HCT116 (cell line): ENCODE data around the gene ARID2.

Experiments used
- CEBPB ChIP-seq: IDR thresholded peaks from 2 replicates; pipeline ENCODE4 v1.6.1; 2012; ENCODE audit warnings: low read depth
- CTCF ChIP-seq, 3 experiments: fragments of 200-600 bp in 1 of 3; sonication (generic) in 1 of 3; IDR thresholded peaks in 2 of 3; conservative IDR thresholded peaks in 1 of 3; 2 replicates each; pipeline ENCODE4 v1.5.1; 2012 to 2017; ENCODE audit warnings: low read depth in 2 of 3, low read length in 2 of 3, antibody characterized with exemption in 1 of 3, borderline replicate concordance in 1 of 3, control low read depth in 1 of 3, mild to moderate bottlenecking in 1 of 3, mixed read lengths in 1 of 3, mixed run types in 1 of 3, moderate library complexity in 1 of 3; ENCODE audit not compliant: insufficient read depth in 1 of 3
- EZH2 ChIP-seq: fragments of 200-600 bp; sonication (generic); IDR thresholded peaks from 2 replicates; pipeline ENCODE4 v1.6.1; 2017; ENCODE audit warnings: antibody characterized with exemption, mixed run types
- EZH2phosphoT487 ChIP-seq: fragments of 200-600 bp; IDR thresholded peaks from 2 replicates; pipeline ENCODE4 v1.6.1; 2018; ENCODE audit warnings: antibody characterized with exemption, borderline replicate concordance
- JUND ChIP-seq: IDR thresholded peaks from 2 replicates; pipeline ENCODE4 v1.6.1; 2012
- POLR2A ChIP-seq: IDR thresholded peaks from 2 replicates; pipeline ENCODE4 v1.7.0; 2011; ENCODE audit warnings: borderline replicate concordance; ENCODE audit not compliant: insufficient read depth, insufficient read length; ENCODE audit errors: extremely low read depth
- POLR2AphosphoS5 ChIP-seq: IDR thresholded peaks from 2 replicates; pipeline ENCODE4 v1.6.1; 2011; ENCODE audit warnings: mild to moderate bottlenecking, low read depth, low read length, moderate library complexity
- RAD21 ChIP-seq: IDR thresholded peaks from 2 replicates; pipeline ENCODE4 v1.6.1; 2012; ENCODE audit warnings: low read depth, mild to moderate bottlenecking
- SIN3A ChIP-seq: IDR thresholded peaks from 2 replicates; pipeline ENCODE4 v1.6.1; 2012; ENCODE audit warnings: low read depth
- SP1 ChIP-seq: IDR thresholded peaks from 2 replicates; pipeline ENCODE4 v1.6.1; 2012; ENCODE audit warnings: low read depth
- YY1 ChIP-seq: IDR thresholded peaks from 2 replicates; pipeline ENCODE4 v1.6.1; 2011; ENCODE audit warnings: low read length, low read depth, moderate library complexity, mild to moderate bottlenecking; ENCODE audit not compliant: insufficient replicate concordance; ENCODE audit errors: extremely low read depth
- ZBTB33 ChIP-seq: IDR thresholded peaks from 2 replicates; pipeline ENCODE4 v1.6.1; 2011; ENCODE audit warnings: mild to moderate bottlenecking, low read length, moderate library complexity; ENCODE audit not compliant: insufficient replicate concordance; ENCODE audit errors: extremely low read depth

- TF ChIP-seq CTCF (IDR thresholded peaks at IDR 0.05 in 2 of 3, conservative IDR thresholded peaks at IDR 0.05 in 1 of 3; ENCODE audit: borderline replicate concordance in 1 of 3, insufficient read depth in 1 of 3, low read depth in 2 of 3, low read length in 2 of 3) (peak in 2 of 3 experiments; percentile 37 to 45; a peak in 4 of 6 replicates), CEBPB (no peak), POLR2AphosphoS5 (no peak), ZBTB33 (no peak), RAD21 (no peak), EZH2 (no peak), JUND (no peak), SIN3A (no peak), POLR2A (no peak), EZH2phosphoT487 (no peak), YY1 (no peak), SP1 (no peak)
These were observed 163.7 kb downstream of the ARID2 start for GRCh38 chr12:45893240-45893639.
